ENCODE results near the gene MATK.

The MATK gene

DNA sequence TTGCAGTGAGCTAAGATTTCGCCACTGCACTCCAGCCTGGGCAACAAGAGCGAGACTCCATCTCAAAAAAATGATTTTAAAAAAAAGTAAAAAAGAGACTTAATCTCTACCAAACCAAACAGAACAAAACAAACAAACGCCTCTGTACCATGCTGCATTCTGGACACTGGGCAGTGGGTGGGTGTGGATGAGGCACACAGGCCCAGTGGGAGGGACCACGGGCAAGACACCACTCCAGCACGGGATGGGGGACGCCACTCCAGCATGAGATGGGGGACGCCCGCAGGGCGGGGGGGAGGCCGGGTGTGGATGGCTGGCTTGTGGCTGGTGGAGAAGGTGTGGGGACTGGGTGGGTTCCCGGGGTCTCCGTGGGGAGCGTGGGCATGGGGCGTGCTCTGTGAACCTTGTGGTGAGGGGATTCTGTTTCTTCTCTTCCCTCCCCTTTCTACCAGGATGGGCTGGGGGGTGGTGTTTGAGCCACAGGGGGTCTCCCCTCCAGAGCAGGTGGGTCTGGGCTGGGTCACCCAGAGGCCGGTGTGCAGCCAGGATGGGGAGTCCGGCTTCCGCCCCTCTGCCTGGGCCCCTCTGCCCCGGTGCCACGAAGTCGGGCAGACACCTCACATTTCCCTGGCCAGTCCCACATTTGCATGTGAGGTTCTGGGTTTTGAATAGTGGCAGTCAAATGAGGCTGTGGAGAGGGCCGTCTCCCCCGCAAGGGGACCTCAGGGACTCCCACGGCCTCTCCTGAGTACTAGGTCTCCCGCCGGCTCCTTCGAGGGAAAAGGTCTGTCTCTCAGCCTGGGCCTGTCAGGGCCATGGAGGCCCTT is 23.9 kb upstream of the MATK start:
- peak; percentile 75 for DNase-seq (ENCODE audit: low spot score)
- TF ChIP-seq, protein P1, sequence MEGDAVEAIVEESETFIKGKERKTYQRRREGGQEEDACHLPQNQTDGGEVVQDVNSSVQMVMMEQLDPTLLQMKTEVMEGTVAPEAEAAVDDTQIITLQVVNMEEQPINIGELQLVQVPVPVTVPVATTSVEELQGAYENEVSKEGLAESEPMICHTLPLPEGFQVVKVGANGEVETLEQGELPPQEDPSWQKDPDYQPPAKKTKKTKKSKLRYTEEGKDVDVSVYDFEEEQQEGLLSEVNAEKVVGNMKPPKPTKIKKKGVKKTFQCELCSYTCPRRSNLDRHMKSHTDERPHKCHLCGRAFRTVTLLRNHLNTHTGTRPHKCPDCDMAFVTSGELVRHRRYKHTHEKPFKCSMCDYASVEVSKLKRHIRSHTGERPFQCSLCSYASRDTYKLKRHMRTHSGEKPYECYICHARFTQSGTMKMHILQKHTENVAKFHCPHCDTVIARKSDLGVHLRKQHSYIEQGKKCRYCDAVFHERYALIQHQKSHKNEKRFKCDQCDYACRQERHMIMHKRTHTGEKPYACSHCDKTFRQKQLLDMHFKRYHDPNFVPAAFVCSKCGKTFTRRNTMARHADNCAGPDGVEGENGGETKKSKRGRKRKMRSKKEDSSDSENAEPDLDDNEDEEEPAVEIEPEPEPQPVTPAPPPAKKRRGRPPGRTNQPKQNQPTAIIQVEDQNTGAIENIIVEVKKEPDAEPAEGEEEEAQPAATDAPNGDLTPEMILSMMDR (IDR thresholded peaks at IDR 0.05; ENCODE audit: extremely low read depth, insufficient read depth, missing control alignments) = no peak
- in situ Hi-C loops (cut with MboI; ENCODE audit: low pct_unique_long_range_greater_than_20kb, low sequenced_read_pairs, unreplicated experiment) = no loop called here

DNA sequence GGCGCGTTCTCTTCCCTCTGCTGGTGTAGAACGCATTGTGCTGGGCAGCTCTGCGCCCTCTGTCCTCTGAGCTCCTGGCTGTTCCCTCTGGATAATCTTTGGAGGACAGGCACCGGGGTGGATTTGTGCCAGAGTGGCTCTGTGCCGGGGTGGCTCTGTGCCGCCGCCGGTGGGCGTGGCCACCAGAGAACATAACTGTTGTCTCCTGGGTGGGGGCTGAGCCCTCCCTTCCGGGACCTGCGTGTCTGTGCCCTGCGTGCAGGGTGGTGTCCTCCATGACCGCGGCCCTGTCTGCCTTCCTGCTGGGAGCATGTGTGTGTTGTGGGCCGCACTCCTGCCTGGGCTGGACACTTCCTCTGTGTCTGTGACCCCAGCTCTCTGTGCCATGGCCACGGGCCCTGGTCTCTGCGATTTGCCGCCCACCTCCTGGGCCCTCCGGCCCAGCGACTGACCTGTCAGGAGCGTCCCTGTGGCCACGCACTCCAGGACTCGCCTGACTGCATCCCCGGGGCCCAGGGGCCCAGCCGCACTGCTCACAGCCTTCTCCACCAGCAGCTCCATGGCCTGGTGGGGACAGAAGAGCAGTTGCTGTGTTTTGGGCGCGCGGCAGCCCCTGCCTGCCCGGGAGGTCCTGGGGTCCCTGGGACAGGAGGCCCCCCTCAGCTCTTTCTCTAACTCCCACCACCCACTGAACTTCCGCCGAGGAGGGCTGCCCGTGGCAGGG is 22.4 kb upstream of the MATK start:
- DNase-seq (ENCODE audit: low spot score) = no peak
- in situ Hi-C loops (cut with MboI; ENCODE audit: low pct_unique_long_range_greater_than_20kb, low sequenced_read_pairs, unreplicated experiment) = no loop called here

DNA sequence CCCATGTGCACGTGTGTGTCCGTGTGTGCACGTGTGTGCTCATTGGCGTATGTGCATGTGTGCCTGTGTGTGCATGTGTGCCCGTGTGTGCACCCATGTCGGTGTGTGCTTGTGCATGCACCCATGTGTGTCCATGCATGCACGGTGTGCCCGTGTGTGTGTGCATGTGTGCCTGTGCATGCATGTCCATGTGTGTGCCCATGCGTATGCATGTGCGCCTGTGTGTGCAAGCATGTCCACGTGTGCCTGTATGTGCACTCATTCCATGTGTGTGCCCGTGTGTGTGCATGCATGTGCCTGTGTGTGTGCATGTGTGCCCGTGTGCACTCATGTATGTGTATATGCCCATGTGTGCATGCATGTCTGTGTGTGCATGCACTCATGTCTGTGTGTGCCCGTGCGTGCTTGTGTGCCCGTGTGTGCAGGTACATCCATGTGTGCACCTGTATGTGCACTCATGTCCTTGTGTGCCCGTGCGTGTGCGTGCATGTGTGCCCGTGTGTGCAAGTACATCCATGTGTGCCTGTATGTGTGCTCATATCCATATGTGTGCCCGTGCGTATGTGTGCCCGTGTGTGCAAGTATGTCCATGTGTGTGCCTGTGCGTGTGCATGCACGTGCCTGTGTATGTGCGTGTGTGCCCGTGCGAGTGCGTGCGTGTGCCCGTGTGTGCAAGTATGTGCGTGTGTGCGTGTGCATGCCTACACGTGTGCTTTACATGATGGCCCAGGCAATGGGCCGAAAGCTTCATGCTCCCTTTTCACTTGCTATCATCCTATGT is 21.6 kb upstream of the MATK start:
- TF ChIP-seq, protein P1 (IDR thresholded peaks at IDR 0.05; ENCODE audit: extremely low read depth, insufficient read depth, missing control alignments) = no peak
- DNase-seq (ENCODE audit: low spot score) = no peak
- in situ Hi-C loops (cut with MboI; ENCODE audit: low pct_unique_long_range_greater_than_20kb, low sequenced_read_pairs, unreplicated experiment) = no loop called here

More for the DNA sequence above, 22.4 kb upstream of the MATK start:
- TF ChIP-seq, protein P1 (IDR thresholded peaks at IDR 0.05; ENCODE audit: extremely low read depth, insufficient read depth, missing control alignments) = no peak

DNA sequence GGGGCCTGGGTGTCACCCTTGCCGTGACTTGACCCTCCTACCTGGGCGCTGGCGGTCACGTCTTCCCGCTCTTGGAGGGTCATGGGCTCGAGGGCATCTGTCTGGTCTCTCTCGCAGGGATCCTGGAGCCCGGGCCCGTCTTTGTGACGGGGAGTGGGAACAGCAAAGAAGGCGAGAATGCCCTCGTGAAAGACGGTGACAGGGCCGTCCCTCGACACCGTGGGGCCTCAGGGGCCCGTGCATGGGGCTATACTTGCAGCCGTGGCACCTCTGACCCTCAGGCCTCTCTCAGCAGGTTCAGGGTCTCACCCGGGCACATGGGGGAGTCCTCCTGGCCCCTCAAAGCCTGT is 20.9 kb upstream of the MATK start:
- TF ChIP-seq, protein P1 (IDR thresholded peaks at IDR 0.05; ENCODE audit: extremely low read depth, insufficient read depth, missing control alignments) = no peak
- DNase-seq (ENCODE audit: low spot score) = no peak
- in situ Hi-C loops (cut with MboI; ENCODE audit: low pct_unique_long_range_greater_than_20kb, low sequenced_read_pairs, unreplicated experiment) = no loop called here

DNA sequence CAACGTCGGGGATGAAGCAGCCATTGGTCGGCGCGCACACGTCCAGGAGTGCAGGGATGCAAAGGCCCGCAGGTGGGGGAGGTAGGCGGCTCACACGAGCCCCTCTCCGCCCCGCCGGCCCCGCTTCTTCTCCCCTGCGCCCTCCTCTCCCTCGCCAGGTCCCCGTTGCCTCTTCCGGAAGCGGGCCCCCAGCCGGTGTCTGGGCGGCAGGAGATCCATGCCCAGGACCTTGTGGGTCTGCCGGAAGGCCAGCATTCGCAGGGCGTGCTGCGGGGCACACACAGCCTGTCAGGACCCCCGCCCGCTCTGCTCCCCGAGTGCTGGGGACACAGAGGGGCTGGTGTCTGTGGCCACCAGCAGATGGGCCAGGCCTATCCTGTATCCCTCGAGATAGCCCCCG is 19.7 kb upstream of the MATK start:
- in situ Hi-C loops (cut with MboI; ENCODE audit: low pct_unique_long_range_greater_than_20kb, low sequenced_read_pairs, unreplicated experiment) = no loop called here
- DNase-seq (ENCODE audit: low spot score) = no peak
- TF ChIP-seq, protein P1 (IDR thresholded peaks at IDR 0.05; ENCODE audit: extremely low read depth, insufficient read depth, missing control alignments) = no peak

DNA sequence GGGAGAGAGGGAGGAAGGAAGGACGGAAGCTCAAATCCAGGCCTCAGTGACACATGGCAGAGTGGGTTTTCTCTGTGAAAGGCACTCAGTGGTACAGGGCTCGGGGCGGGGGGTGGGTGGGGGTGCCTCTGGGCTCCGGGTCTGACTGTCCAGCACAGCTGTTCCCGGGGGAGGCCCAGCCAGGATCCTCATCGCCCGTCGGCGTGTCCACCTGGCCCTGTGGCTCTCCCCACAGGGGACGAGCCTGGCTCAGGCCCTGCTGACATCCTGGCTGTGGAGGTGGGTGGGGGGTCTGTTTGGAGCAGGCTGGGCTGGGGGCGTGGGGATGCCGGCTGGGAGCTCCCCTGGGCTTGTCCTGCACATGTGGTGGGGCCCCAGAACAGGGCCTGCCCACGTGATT is 18.2 kb upstream of the MATK start:
- TF ChIP-seq, protein P1 (IDR thresholded peaks at IDR 0.05; ENCODE audit: extremely low read depth, insufficient read depth, missing control alignments) = no peak
- in situ Hi-C loops (cut with MboI; ENCODE audit: low pct_unique_long_range_greater_than_20kb, low sequenced_read_pairs, unreplicated experiment) = no loop called here
- no peak for DNase-seq (ENCODE audit: low spot score)

Data from GM13977 (cell line).